Panc1 (cell line): ENCODE measurements around the gene TMPRSS11D.

Experiments used
- CTCF ChIP-seq: fragments of 450-650 bp; IDR thresholded peaks from 2 replicates; pipeline ENCODE4 v1.5.1; 2017; ENCODE audit warnings: mild to moderate bottlenecking
- POLR2AphosphoS5 ChIP-seq: IDR thresholded peaks from 2 replicates; pipeline ENCODE4 v1.6.1; 2012; ENCODE audit warnings: mild to moderate bottlenecking, low read depth, low read length, moderate library complexity
- TCF7L2 ChIP-seq: IDR thresholded peaks from 2 replicates; pipeline ENCODE4 v1.6.1; 2011; ENCODE audit warnings: mild to moderate bottlenecking, low read depth, low read length, inconsistent platforms

GRCh38 chr4:67931256-67931655 lies 47.5 kb upstream of the TMPRSS11D start:
- TF ChIP-seq CTCF (no peak), POLR2AphosphoS5 (no peak), TCF7L2 (no peak)
